ENCODE measurements around the gene MRPS16. TPM values are rescaled to one million over a fixed set of nuclear protein-coding genes. Genes with fewer than 3 reads are reported as not detected.

MRPS16 gene
- total and polyA plus RNA-seq, 9 of the 15 experiments (the other 6 are each of a cell fraction or from before 2014, with no cell fraction given), result 65.0 to 239 (median 146) TPM

DNA sequence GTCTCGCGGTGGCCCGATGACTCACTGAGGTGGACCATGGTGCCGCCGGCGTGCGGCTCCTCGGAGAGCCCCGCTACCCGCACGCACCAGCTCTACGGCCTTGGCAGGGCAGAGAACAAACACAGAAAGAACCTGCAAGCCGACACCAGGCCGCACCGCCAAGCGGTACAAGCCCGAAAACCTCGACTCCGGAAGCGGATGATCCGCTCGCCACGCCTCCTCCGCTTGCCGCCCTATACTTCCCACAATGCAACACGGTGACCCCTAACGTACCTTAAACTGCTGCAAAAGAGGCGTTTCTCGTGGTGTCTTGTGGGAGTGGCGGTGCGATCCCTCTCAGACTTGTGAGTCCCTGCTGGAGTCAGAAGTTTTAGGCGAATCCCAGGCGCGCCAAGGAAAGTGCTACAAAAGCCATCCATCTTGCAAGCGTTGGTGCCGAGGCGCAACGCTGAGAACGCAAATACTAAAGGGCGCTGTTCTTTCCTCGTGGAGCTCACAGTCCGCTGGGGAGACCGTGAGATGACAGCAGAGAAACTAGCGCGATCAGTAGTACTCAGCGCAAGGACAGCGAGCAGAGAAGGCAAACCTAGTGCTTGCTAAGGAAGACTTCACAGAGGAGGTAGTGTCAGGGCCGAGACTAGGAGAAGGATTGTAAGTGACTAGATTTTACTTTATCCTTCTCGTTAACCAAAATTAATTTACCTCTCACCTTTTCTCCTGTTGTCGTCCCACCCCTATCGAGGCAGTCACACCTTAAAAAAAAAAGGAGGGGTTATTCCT lies at the start of gene MRPS16 (continued):
- TF ChIP-seq, protein P1, sequence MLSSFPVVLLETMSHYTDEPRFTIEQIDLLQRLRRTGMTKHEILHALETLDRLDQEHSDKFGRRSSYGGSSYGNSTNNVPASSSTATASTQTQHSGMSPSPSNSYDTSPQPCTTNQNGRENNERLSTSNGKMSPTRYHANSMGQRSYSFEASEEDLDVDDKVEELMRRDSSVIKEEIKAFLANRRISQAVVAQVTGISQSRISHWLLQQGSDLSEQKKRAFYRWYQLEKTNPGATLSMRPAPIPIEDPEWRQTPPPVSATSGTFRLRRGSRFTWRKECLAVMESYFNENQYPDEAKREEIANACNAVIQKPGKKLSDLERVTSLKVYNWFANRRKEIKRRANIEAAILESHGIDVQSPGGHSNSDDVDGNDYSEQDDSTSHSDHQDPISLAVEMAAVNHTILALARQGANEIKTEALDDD (IDR thresholded peaks at IDR 0.05), result no peak
- TF ChIP-seq THRAP3 (IDR thresholded peaks at IDR 0.05; ENCODE audit: borderline replicate concordance) (no peak), FUS (optimal IDR thresholded peaks at IDR 0.05; ENCODE audit: low read depth, low read length) (no peak), RBM17 (IDR thresholded peaks at IDR 0.05; ENCODE audit: borderline replicate concordance, low read depth, low read length) (no peak), NCOR1 (IDR thresholded peaks at IDR 0.05) (0 out of 2 replicates have a peak, but pooled peaks have one; percentile 16), CCNT2 (IDR thresholded peaks at IDR 0.05; ENCODE audit: borderline replicate concordance, extremely low read depth, insufficient read length, low read depth, low read length) (peak; percentile 67), CHD1 (IDR thresholded peaks at IDR 0.05; ENCODE audit: low read length) (peak; percentile 54), MAFK (IDR thresholded peaks at IDR 0.05; ENCODE audit: low read length) (no peak; the same call in 1 of the 2 replicates), TEAD1 (CRISPR knock-in tag; IDR thresholded peaks at IDR 0.05) (peak; percentile 46 to 66; a peak in 3 of 4 replicates)
- TF ChIP-seq, protein P2, sequence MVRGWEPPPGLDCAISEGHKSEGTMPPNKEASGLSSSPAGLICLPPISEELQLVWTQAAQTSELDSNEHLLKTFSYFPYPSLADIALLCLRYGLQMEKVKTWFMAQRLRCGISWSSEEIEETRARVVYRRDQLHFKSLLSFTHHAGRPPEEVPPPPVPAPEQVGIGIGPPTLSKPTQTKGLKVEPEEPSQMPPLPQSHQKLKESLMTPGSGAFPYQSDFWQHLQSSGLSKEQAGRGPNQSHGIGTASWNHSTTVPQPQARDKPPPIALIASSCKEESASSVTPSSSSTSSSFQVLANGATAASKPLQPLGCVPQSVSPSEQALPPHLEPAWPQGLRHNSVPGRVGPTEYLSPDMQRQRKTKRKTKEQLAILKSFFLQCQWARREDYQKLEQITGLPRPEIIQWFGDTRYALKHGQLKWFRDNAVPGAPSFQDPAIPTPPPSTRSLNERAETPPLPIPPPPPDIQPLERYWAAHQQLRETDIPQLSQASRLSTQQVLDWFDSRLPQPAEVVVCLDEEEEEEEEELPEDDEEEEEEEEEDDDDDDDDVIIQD (CRISPR knock-in tag; IDR thresholded peaks at IDR 0.05), result no peak
- TF ChIP-seq, protein P3, sequence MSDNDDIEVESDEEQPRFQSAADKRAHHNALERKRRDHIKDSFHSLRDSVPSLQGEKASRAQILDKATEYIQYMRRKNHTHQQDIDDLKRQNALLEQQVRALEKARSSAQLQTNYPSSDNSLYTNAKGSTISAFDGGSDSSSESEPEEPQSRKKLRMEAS (CRISPR knock-in tag; IDR thresholded peaks at IDR 0.05), result peak; percentile 89
- TF ChIP-seq, protein P4, sequence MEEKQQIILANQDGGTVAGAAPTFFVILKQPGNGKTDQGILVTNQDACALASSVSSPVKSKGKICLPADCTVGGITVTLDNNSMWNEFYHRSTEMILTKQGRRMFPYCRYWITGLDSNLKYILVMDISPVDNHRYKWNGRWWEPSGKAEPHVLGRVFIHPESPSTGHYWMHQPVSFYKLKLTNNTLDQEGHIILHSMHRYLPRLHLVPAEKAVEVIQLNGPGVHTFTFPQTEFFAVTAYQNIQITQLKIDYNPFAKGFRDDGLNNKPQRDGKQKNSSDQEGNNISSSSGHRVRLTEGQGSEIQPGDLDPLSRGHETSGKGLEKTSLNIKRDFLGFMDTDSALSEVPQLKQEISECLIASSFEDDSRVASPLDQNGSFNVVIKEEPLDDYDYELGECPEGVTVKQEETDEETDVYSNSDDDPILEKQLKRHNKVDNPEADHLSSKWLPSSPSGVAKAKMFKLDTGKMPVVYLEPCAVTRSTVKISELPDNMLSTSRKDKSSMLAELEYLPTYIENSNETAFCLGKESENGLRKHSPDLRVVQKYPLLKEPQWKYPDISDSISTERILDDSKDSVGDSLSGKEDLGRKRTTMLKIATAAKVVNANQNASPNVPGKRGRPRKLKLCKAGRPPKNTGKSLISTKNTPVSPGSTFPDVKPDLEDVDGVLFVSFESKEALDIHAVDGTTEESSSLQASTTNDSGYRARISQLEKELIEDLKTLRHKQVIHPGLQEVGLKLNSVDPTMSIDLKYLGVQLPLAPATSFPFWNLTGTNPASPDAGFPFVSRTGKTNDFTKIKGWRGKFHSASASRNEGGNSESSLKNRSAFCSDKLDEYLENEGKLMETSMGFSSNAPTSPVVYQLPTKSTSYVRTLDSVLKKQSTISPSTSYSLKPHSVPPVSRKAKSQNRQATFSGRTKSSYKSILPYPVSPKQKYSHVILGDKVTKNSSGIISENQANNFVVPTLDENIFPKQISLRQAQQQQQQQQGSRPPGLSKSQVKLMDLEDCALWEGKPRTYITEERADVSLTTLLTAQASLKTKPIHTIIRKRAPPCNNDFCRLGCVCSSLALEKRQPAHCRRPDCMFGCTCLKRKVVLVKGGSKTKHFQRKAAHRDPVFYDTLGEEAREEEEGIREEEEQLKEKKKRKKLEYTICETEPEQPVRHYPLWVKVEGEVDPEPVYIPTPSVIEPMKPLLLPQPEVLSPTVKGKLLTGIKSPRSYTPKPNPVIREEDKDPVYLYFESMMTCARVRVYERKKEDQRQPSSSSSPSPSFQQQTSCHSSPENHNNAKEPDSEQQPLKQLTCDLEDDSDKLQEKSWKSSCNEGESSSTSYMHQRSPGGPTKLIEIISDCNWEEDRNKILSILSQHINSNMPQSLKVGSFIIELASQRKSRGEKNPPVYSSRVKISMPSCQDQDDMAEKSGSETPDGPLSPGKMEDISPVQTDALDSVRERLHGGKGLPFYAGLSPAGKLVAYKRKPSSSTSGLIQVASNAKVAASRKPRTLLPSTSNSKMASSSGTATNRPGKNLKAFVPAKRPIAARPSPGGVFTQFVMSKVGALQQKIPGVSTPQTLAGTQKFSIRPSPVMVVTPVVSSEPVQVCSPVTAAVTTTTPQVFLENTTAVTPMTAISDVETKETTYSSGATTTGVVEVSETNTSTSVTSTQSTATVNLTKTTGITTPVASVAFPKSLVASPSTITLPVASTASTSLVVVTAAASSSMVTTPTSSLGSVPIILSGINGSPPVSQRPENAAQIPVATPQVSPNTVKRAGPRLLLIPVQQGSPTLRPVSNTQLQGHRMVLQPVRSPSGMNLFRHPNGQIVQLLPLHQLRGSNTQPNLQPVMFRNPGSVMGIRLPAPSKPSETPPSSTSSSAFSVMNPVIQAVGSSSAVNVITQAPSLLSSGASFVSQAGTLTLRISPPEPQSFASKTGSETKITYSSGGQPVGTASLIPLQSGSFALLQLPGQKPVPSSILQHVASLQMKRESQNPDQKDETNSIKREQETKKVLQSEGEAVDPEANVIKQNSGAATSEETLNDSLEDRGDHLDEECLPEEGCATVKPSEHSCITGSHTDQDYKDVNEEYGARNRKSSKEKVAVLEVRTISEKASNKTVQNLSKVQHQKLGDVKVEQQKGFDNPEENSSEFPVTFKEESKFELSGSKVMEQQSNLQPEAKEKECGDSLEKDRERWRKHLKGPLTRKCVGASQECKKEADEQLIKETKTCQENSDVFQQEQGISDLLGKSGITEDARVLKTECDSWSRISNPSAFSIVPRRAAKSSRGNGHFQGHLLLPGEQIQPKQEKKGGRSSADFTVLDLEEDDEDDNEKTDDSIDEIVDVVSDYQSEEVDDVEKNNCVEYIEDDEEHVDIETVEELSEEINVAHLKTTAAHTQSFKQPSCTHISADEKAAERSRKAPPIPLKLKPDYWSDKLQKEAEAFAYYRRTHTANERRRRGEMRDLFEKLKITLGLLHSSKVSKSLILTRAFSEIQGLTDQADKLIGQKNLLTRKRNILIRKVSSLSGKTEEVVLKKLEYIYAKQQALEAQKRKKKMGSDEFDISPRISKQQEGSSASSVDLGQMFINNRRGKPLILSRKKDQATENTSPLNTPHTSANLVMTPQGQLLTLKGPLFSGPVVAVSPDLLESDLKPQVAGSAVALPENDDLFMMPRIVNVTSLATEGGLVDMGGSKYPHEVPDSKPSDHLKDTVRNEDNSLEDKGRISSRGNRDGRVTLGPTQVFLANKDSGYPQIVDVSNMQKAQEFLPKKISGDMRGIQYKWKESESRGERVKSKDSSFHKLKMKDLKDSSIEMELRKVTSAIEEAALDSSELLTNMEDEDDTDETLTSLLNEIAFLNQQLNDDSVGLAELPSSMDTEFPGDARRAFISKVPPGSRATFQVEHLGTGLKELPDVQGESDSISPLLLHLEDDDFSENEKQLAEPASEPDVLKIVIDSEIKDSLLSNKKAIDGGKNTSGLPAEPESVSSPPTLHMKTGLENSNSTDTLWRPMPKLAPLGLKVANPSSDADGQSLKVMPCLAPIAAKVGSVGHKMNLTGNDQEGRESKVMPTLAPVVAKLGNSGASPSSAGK (IDR thresholded peaks at IDR 0.05), result peak; percentile 63; the same call in 1 of the 2 replicates
